ENCODE results near the gene GRXCR1.

Gene GRXCR1

GRCh38 chr4:42927946-42928345 is 35.4 kb downstream of the GRXCR1 start:
- no peak for DNase-seq (ENCODE audit: low read depth, low spot score)

- DNase-seq (ENCODE audit: low read depth, low spot score): no peak
These were observed 36.1 kb downstream of the GRXCR1 start for GRCh38 chr4:42928582-42928981.

GRCh38 chr4:42942216-42942615 is 49.7 kb downstream of the GRXCR1 start:
- DNase-seq (ENCODE audit: low read depth, low spot score): no peak

GRCh38 chr4:42945874-42946273 is 53.4 kb downstream of the GRXCR1 start:
- DNase-seq (ENCODE audit: low read depth, low spot score): no peak

- DNase-seq (ENCODE audit: low read depth, low spot score): no peak
These were observed 60.8 kb downstream of the GRXCR1 start for GRCh38 chr4:42953321-42953720.

- no peak for DNase-seq (ENCODE audit: low read depth, low spot score)
These were observed 62.6 kb downstream of the GRXCR1 start for GRCh38 chr4:42954963-42955669.

GRCh38 chr4:42955746-42956505 is 63.4 kb downstream of the GRXCR1 start:
- DNase-seq (ENCODE audit: low read depth, low spot score): no peak

- no peak for DNase-seq (ENCODE audit: low read depth, low spot score)
These were observed 72.8 kb downstream of the GRXCR1 start for GRCh38 chr4:42965326-42965725.

- DNase-seq (ENCODE audit: low read depth, low spot score): no peak
These were observed 93.5 kb downstream of the GRXCR1 start for GRCh38 chr4:42985976-42986375.

- DNase-seq (ENCODE audit: low read depth, low spot score): no peak
These were observed 102.9 kb downstream of the GRXCR1 start for GRCh38 chr4:42995343-42995944.

GRCh38 chr4:43008793-43009192 is 116.3 kb downstream of the GRXCR1 start:
- DNase-seq (ENCODE audit: low read depth, low spot score): no peak

- no peak for DNase-seq (ENCODE audit: low read depth, low spot score)
These were observed 121.7 kb downstream of the GRXCR1 start for GRCh38 chr4:43014256-43014655.

GRCh38 chr4:43041632-43042031 is 149.1 kb downstream of the GRXCR1 start:
- no peak for DNase-seq (ENCODE audit: low read depth, low spot score)

- DNase-seq (ENCODE audit: low read depth, low spot score): no peak
These were observed 154.5 kb downstream of the GRXCR1 start for GRCh38 chr4:43047058-43047457.

GRCh38 chr4:43048570-43048969 is 156.1 kb downstream of the GRXCR1 start:
- DNase-seq (ENCODE audit: low read depth, low spot score): no peak

- no peak for DNase-seq (ENCODE audit: low read depth, low spot score)
These were observed 156.8 kb downstream of the GRXCR1 start for GRCh38 chr4:43049326-43049725.

GRCh38 chr4:43066415-43066814 is 173.9 kb downstream of the GRXCR1 start:
- DNase-seq (ENCODE audit: low read depth, low spot score): no peak

GRCh38 chr4:43071069-43071468 is 178.6 kb downstream of the GRXCR1 start:
- no peak for DNase-seq (ENCODE audit: low read depth, low spot score)
